Kidney epithelial cell (primary cell): ENCODE measurements around the gene TMTC1. TPM values are rescaled to one million over a fixed set of nuclear protein-coding genes. Genes with fewer than 3 reads are reported as not detected.

Source experiments
- DNase-seq: peaks from one replicate; pipeline ENCODE4 v3.0.0-alpha.2; 2010; ENCODE audit warnings: low read depth
- H3K27me3 ChIP-seq: 2 replicates; pipeline ENCODE4 v1.6.0; 2011; ENCODE audit warnings: low read length; ENCODE audit not compliant: control insufficient read depth, insufficient read depth
- H3K36me3 ChIP-seq: 2 replicates; pipeline ENCODE4 v1.5.1; 2011; ENCODE audit warnings: low read length; ENCODE audit not compliant: control insufficient read depth, insufficient read depth
- H3K4me3 ChIP-seq: 2 replicates; pipeline ENCODE4 v1.5.1; 2011; ENCODE audit warnings: low read depth, mild to moderate bottlenecking, control low read depth, low read length
- total RNA-seq: library from RNA; depleted of rRNA; stranded (reverse); fragments of >200 nt; gene quantifications from 2 replicates; pipeline ENCODE4 v1.2.3, GENCODE V29; 2015
- TF ChIP-seq, protein P1 (sequence below): IDR thresholded peaks from 2 replicates; pipeline ENCODE4 v1.5.1; 2011; ENCODE audit warnings: mild to moderate bottlenecking, moderate library complexity, low read length, control low read depth, inconsistent platforms; ENCODE audit not compliant: insufficient read depth, poor library complexity, severe bottlenecking

Gene TMTC1
- total RNA-seq, 1 donor from 2014 or later = 1.6 TPM

DNA sequence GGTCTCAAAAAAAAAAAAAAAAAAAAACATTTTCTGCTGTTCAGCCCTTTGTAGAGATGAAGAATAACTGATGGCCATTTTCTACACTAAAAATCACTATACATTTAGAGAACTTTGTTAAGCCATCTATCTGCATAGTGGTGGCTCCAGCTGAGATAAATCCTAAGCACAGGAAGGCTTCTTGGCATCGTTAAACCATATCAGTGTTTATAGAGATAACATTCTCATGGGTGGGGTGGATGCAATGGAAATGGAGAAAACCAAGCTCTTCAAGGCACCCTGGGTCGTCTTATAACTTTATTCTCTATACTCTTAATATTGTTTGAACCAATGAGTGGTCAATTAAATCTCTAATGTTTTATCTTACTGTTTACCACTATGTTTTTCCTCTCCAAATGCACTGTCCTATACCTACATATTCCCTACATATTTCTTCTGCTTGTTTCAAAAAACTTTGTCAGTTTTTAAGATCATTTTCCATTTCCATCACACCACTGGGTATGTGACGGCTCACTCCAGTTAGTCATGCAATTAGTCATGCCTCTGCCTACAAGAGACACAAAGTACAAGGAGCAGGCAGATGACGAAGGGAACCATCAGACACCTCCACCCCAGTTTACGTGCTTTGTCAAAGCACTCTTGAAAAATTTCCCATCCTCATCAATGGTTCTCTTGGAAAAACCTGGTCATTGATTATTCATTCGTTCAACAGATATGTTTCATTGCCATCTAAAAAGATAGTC, 166.9 kb downstream of the TMTC1 start:
- no peak overlapping the region for H3K4me3 ChIP-seq
- peak; percentile 38 for DNase-seq
- H3K27me3 ChIP-seq = no peaks in the 10 kb centered on the region
- no peaks in the 10 kb centered on the region for H3K36me3 ChIP-seq
- TF ChIP-seq, protein P1, sequence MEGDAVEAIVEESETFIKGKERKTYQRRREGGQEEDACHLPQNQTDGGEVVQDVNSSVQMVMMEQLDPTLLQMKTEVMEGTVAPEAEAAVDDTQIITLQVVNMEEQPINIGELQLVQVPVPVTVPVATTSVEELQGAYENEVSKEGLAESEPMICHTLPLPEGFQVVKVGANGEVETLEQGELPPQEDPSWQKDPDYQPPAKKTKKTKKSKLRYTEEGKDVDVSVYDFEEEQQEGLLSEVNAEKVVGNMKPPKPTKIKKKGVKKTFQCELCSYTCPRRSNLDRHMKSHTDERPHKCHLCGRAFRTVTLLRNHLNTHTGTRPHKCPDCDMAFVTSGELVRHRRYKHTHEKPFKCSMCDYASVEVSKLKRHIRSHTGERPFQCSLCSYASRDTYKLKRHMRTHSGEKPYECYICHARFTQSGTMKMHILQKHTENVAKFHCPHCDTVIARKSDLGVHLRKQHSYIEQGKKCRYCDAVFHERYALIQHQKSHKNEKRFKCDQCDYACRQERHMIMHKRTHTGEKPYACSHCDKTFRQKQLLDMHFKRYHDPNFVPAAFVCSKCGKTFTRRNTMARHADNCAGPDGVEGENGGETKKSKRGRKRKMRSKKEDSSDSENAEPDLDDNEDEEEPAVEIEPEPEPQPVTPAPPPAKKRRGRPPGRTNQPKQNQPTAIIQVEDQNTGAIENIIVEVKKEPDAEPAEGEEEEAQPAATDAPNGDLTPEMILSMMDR = no peak

DNA sequence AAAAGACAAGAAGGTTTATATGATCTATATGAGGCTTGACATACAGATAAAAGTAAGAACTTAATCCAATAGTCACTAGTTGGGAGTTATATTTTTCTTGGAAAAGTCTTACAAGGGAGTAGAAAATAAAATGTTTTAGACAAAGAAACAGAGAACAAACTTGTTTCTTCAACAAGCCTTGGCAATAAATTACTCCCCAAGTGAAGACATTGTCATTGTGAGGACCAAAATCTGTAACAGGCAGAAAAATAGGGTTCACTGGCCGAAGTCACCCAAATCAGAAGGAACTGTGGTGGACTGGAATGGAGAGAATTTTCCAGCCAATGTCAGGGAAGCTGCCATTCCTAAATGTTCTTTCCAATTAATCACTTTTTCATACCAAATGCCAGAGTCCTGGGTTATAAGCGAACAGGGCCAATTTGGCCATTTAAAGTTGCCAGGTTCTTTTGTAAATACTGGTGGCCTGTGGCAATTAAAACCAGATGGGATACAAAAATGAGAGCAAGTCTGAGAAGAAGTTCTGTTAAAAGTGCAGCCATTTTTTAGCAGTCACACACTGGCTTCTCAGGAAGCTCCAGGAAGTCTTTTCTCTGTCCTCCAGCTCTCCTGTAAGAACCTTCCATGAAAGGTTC, 168.9 kb downstream of the TMTC1 start:
- Histone ChIP-seq H3K4me3 (no peak overlapping the region), H3K27me3 (no peaks in the 10 kb centered on the region), H3K36me3 (no peaks in the 10 kb centered on the region)
- no peak for DNase-seq
- TF ChIP-seq, protein P1 = no peak

DNA sequence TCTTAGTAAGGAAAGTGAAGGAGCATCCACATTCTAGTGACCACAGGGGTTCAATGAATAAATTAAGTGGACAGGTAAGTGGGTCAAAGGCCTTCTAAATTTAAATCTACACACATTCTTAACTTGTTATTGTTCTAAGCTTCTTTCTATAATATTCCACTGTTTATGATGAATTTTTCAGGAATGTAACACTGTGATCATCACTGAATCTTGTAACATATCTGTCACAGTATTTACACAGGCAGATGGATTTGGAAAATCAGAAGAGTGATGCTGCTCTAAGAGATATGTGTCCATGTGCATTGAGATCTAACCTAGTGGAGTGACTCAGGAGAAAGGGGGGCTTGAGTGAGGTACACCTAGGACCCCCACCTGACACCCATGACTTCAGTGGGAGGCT, 170.8 kb downstream of the TMTC1 start:
- no peak for DNase-seq
- Histone ChIP-seq H3K4me3 (no peak overlapping the region), H3K36me3 (no peaks in the 10 kb centered on the region), H3K27me3 (no peaks in the 10 kb centered on the region)
- TF ChIP-seq, protein P1 = no peak

- no peak for DNase-seq
These were observed 171.8 kb downstream of the TMTC1 start for GRCh38 chr12:29611906-29612305.

DNA sequence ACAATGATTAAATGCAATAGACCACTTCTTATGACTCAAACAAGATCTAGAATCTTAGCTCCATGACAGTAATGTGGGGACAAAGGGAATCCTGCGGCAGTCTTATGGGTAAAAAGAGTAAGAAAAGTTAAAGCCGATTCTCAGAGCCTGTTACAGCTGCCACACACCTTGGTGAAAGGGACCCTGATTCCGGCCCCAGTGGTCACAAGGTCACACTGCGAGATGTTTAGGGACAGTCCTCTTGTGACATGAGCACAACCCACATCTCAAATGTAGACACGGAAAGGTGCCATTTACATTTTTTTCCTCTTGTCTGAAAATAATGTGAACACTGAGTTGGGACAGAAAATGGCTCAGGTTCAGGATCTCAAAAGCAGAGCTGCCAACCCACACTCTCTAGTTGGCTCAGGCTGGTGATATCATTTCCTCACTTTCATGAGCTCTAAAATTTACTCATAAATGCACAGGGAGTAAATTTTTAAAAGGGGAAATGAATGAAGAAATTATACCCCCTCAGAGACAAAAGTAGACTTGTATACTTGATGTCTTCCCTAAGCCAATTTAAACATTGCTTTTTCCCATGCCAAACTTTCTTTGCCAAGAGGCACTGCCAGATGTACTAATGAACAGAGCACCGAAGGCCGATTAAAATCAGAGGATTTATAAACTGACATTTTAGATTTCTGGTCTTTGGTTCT, 173.1 kb downstream of the TMTC1 start:
- H3K36me3 ChIP-seq = no peaks in the 10 kb centered on the region
- TF ChIP-seq, protein P1 = no peak
- no peak overlapping the region for H3K4me3 ChIP-seq
- no peak for DNase-seq
- H3K27me3 ChIP-seq = no peaks in the 10 kb centered on the region

More at GRCh38 chr12:29611906-29612305, 171.8 kb downstream of the TMTC1 start:
- TF ChIP-seq, protein P1 = no peak
- Histone ChIP-seq H3K36me3 (no peaks in the 10 kb centered on the region), H3K27me3 (no peaks in the 10 kb centered on the region), H3K4me3 (no peak overlapping the region)
